SK-N-SH treated with all-trans-retinoic acid at 6 μM for 48 hours (cell line): ENCODE results near the gene FTCDNL1.

Experiments used
- ATAC-seq: fragments of 200-7000 bp; cut with Tn5 transposase; 3 replicates; pipeline ENCODE4 v1.9.1; 2020; ENCODE audit warnings: mild to moderate bottlenecking, moderate library complexity
- ARNTL ChIP-seq: fragments of 450-650 bp; formaldehyde crosslinking; IDR thresholded peaks from 2 replicates; pipeline ENCODE4 v1.5.0; 2020; ENCODE audit warnings: low read depth, mild to moderate bottlenecking, moderate library complexity, borderline replicate concordance
- CSDC2 ChIP-seq: fragments of 250-450 bp; sonication (Bioruptor Pico); IDR thresholded peaks from 2 replicates; pipeline ENCODE4 v1.5.0; 2020; ENCODE audit warnings: mild to moderate bottlenecking, moderate library complexity
- ESRRG ChIP-seq: fragments of 250-450 bp; sonication (Bioruptor Pico); IDR thresholded peaks from 2 replicates; pipeline ENCODE4 v1.6.1; 2021; ENCODE audit warnings: mild to moderate bottlenecking
- ISL1 ChIP-seq: fragments of 250-450 bp; sonication (Bioruptor Pico); IDR thresholded peaks from 2 replicates; pipeline ENCODE4 v2.1.2; 2022; ENCODE audit warnings: mild to moderate bottlenecking, moderate library complexity
- OSR1 ChIP-seq: fragments of 250-450 bp; sonication (Bioruptor Pico); IDR thresholded peaks from 2 replicates; pipeline ENCODE4 v1.8.0; 2022; ENCODE audit warnings: moderate library complexity, mild to moderate bottlenecking, inconsistent platforms
- PATZ1 ChIP-seq: fragments of 250-450 bp; sonication (Bioruptor Pico); IDR thresholded peaks from 2 replicates; pipeline ENCODE4 v1.8.0; 2020; ENCODE audit warnings: mild to moderate bottlenecking, moderate library complexity, borderline replicate concordance
- PPARA ChIP-seq: fragments of 250-450 bp; sonication (Bioruptor Pico); IDR thresholded peaks from 2 replicates; pipeline ENCODE4 v1.5.0; 2020; ENCODE audit warnings: mild to moderate bottlenecking, borderline replicate concordance
- RARB ChIP-seq: fragments of 250-450 bp; sonication (Bioruptor Pico); IDR thresholded peaks from 2 replicates; pipeline ENCODE4 v1.8.0; 2021; ENCODE audit warnings: mild to moderate bottlenecking, moderate library complexity
- SNAI2 ChIP-seq: fragments of 250-450 bp; sonication (Bioruptor Pico); IDR thresholded peaks from 2 replicates; pipeline ENCODE4 v1.5.0; 2020; ENCODE audit warnings: mild to moderate bottlenecking, moderate library complexity
- TCF4 ChIP-seq: fragments of 250-450 bp; sonication (Bioruptor Pico); IDR thresholded peaks from 2 replicates; pipeline ENCODE4 v1.8.0; 2021; ENCODE audit warnings: mild to moderate bottlenecking, moderate library complexity, borderline replicate concordance
- TOX ChIP-seq: fragments of 250-450 bp; sonication (Bioruptor Pico); IDR thresholded peaks from 2 replicates; pipeline ENCODE4 v1.8.0; 2021; ENCODE audit warnings: mild to moderate bottlenecking, moderate library complexity, borderline replicate concordance
- ZC3H10 ChIP-seq: fragments of 250-450 bp; sonication (Bioruptor Pico); IDR thresholded peaks from 2 replicates; pipeline ENCODE4 v1.5.1; 2021; ENCODE audit warnings: mild to moderate bottlenecking, moderate library complexity
- ZFP3 ChIP-seq: fragments of 250-450 bp; sonication (Bioruptor Pico); IDR thresholded peaks from 2 replicates; pipeline ENCODE4 v1.5.0; 2020; ENCODE audit warnings: mild to moderate bottlenecking, moderate library complexity
- ZFP30 ChIP-seq: fragments of 450-650 bp; formaldehyde crosslinking; IDR thresholded peaks from 2 replicates; pipeline ENCODE4 v1.5.0; 2022; ENCODE audit warnings: mild to moderate bottlenecking, moderate library complexity
- ZNF565 ChIP-seq: fragments of 450-650 bp; formaldehyde crosslinking; conservative IDR thresholded peaks from 2 replicates; pipeline ENCODE4 v1.5.0; 2020; ENCODE audit warnings: low read depth, mild to moderate bottlenecking, moderate library complexity
- ZNF70 ChIP-seq: fragments of 450-650 bp; formaldehyde crosslinking; IDR thresholded peaks from 2 replicates; pipeline ENCODE4 v1.5.0; 2020; ENCODE audit warnings: mild to moderate bottlenecking, moderate library complexity
- ZNF8 ChIP-seq: fragments of 450-650 bp; formaldehyde crosslinking; IDR thresholded peaks from 2 replicates; pipeline ENCODE4 v1.5.0; 2020; ENCODE audit warnings: mild to moderate bottlenecking, moderate library complexity
- TF ChIP-seq, protein P1 (sequence below): fragments of 250-450 bp; sonication (Bioruptor Pico); IDR thresholded peaks from 2 replicates; pipeline ENCODE4 v1.5.1; 2020; ENCODE audit warnings: low read depth, mild to moderate bottlenecking, moderate library complexity
- TF ChIP-seq, protein P2 (sequence below): fragments of 250-450 bp; sonication (Bioruptor Pico); IDR thresholded peaks from 2 replicates; pipeline ENCODE4 v1.8.0; 2021; ENCODE audit warnings: low read depth, mild to moderate bottlenecking, moderate library complexity, borderline replicate concordance

FTCDNL1 gene

DNA sequence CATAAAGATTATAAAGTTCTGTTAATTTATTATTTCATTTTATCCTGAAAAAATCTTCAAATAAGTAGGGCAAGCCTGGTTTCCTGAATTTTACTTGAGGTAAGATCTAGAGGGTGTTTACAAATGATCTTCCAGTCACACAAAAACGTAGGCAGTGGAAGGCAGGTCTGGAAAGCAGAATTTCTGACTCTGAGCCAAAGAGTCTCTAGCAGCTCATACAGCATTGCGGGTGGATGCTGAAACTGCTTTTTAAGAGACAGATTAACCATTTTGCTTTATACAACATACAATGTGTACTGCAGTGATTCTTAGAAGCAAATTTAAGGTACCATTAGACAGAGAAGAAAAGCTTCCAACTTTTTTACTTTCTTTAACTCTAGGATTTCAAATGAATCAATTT is 117.0 kb downstream of the FTCDNL1 start:
- no peak for ATAC-seq
- TF ChIP-seq ESRRG (no peak), ZNF70 (CRISPR knock-in tag) (no peak), ZFP3 (CRISPR knock-in tag) (no peak), RARB (CRISPR knock-in tag) (no peak), SNAI2 (no peak), ZFP30 (no peak), ZNF565 (CRISPR knock-in tag) (no peak)

DNA sequence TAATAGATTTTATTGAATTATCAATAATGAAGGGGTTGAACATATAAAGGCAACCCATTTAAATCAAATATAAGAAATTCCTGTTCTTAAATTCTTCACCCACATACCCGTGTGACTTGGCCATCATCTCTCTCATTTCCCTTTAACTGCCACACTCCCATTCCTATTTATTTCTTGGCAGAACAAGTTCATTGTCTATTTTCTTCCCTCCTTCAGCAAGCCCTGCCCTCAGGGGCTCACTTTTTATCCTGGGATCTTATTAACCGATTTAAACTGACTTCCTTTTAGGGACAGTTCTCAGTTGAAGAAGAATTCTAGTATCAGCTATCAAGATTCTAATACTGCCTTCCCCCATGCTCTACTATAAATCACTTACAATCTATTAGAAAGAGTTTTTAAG is 123.2 kb downstream of the FTCDNL1 start:
- TF ChIP-seq SNAI2, result no peak
- TF ChIP-seq ARNTL (CRISPR knock-in tag), result no peak
- TF ChIP-seq, protein P1, sequence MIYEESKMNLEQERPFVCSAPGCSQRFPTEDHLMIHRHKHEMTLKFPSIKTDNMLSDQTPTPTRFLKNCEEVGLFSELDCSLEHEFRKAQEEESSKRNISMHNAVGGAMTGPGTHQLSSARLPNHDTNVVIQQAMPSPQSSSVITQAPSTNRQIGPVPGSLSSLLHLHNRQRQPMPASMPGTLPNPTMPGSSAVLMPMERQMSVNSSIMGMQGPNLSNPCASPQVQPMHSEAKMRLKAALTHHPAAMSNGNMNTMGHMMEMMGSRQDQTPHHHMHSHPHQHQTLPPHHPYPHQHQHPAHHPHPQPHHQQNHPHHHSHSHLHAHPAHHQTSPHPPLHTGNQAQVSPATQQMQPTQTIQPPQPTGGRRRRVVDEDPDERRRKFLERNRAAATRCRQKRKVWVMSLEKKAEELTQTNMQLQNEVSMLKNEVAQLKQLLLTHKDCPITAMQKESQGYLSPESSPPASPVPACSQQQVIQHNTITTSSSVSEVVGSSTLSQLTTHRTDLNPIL (CRISPR knock-in tag), result no peak
- TF ChIP-seq ZNF8 (CRISPR knock-in tag), result no peak
- no peak for TF ChIP-seq OSR1 (CRISPR knock-in tag)
- TF ChIP-seq CSDC2, result no peak
- ATAC-seq, result no peak

DNA sequence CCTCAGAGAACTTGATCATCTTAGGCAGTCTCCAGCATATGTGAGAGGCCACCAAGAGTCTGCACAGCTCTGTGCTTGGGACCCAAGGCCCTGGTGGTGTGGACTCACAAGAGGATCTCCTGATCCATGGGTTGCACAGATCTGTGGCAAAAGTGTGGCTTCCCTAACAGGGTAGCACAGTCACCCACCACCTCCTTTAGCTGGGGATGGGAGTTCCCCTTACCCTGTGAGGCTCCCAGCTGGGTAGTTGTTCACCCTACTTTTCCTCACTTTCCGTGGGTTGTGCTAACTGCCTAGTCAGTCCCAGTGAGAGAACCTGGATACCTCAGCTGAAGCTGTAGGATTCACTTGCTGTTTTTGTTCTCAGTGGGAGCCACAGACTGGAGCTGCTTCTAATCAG is 123.7 kb downstream of the FTCDNL1 start:
- no peak for ATAC-seq
- TF ChIP-seq ZFP3 (CRISPR knock-in tag), result no peak
- no peak for TF ChIP-seq ISL1 (CRISPR knock-in tag)
- TF ChIP-seq, protein P1 (CRISPR knock-in tag), result no peak
- TF ChIP-seq SNAI2, result no peak
- no peak for TF ChIP-seq ZNF70 (CRISPR knock-in tag)
- no peak for TF ChIP-seq ZFP30
- TF ChIP-seq ZNF565 (CRISPR knock-in tag), result no peak
- TF ChIP-seq ZC3H10 (CRISPR knock-in tag), result no peak
- TF ChIP-seq ESRRG, result no peak
- TF ChIP-seq TCF4, result no peak
- no peak for TF ChIP-seq RARB (CRISPR knock-in tag)
- TF ChIP-seq ZNF8 (CRISPR knock-in tag), result no peak
- no peak for TF ChIP-seq PATZ1 (CRISPR knock-in tag)
- no peak for TF ChIP-seq TOX
- TF ChIP-seq CSDC2, result no peak
- TF ChIP-seq, protein P2, sequence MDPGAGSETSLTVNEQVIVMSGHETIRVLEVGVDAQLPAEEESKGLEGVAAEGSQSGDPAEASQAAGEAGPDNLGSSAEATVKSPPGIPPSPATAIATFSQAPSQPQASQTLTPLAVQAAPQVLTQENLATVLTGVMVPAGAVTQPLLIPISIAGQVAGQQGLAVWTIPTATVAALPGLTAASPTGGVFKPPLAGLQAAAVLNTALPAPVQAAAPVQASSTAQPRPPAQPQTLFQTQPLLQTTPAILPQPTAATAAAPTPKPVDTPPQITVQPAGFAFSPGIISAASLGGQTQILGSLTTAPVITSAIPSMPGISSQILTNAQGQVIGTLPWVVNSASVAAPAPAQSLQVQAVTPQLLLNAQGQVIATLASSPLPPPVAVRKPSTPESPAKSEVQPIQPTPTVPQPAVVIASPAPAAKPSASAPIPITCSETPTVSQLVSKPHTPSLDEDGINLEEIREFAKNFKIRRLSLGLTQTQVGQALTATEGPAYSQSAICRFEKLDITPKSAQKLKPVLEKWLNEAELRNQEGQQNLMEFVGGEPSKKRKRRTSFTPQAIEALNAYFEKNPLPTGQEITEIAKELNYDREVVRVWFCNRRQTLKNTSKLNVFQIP (CRISPR knock-in tag), result no peak

GRCh38 chr2:199718074-199718473 is 132.9 kb downstream of the FTCDNL1 start:
- no peak for ATAC-seq

More at GRCh38 chr2:199718074-199718473, 132.9 kb downstream of the FTCDNL1 start:
- TF ChIP-seq ARNTL (CRISPR knock-in tag), result no peak
- TF ChIP-seq PPARA (CRISPR knock-in tag), result no peak
- TF ChIP-seq, protein P2 (CRISPR knock-in tag), result no peak
- TF ChIP-seq ZNF565 (CRISPR knock-in tag), result no peak
- TF ChIP-seq ZFP30, result no peak
- no peak for TF ChIP-seq TCF4
